ENCODE results near the gene NAGLU. TPM values are rescaled to one million over a fixed set of nuclear protein-coding genes. Genes with fewer than 3 reads are reported as not detected.
A peak's percentile ranks its signal among the peaks of the same experiment; 100 is the strongest.

NAGLU gene
- polyA plus RNA-seq, 2 of the 4 experiments (the other 2 are of a cell fraction), result 17.8 to 34.5 TPM

DNA sequence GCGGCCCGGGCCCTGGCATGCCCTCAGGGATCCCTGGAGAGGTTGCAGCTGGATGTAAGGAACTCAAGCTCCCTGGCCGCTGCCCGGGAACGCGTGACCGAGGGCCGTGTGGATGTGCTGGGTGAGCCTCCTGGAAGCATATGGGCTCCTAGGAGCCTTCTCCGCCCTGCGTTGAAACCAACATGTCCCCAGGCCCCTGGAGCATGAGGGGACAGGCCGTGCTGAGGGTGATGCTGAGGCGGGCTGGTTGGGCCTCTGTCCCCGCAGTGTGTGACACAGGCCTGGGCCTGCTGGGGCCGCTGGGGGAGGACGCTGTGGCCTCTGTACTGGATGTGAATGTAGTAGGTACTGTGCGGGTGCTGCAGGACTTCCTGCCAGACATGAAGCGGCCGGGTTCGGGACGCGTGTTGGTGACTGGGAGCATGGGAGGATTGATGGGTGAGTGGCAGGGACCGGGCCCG lies 11.0 kb downstream of the NAGLU start:
- POLR2A ChIA-PET, result no interaction called here
- CTCF ChIA-PET, result interaction anchor here (0.6 to 4.2 kb wide), 12 partner anchors 10 to 523 kb away, joined by 3 to 37 read pairs (median 5); partner anchors contain the start of genes NAGLU and PSMC3IP
- Histone ChIP-seq H3K4me3 (no peak overlapping the region), H3K4me2 (no peak overlapping the region), H3K9me3 (no peaks in the 10 kb centered on the region), H3K27ac (no peak overlapping the region), H3K4me1 (peaks cover 9% of the 10 kb centered on the region; the same call in 2 of the 3 replicates)
- FAIRE-seq (no peak), DNase-seq (ENCODE audit: low read depth in 1 of 2, low spot score in 1 of 2) (no peak), ATAC-seq (peak; percentile 7 to 14; a peak in 5 of 6 replicates)
- TF ChIP-seq RNF2 (IDR thresholded peaks at IDR 0.05; ENCODE audit: borderline replicate concordance, low read depth), result no peak
- WGBS (ENCODE audit: missing lambda C conversion rate), result 94% methylated on average over 23 of the region's 23 CpGs

DNA sequence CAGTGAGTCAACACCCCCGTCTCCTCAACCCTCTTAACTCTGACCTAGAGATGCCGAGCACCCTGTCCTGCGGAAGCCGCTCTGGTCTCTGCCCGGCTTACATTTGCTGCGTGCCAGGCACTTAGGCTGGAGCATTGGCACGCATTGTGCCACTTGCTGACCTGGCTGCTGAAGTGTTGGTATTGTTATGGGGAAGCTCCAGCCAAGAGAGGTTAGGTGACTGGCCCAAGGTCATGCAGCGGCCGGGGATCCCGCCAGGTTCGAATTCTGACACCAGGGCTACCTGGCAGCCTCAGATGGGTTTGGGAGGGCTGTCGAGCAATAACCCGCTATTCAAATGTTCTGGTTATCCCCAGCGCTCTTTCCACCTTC lies 11.6 kb downstream of the NAGLU start:
- WGBS (ENCODE audit: missing lambda C conversion rate), result 85% methylated on average over 14 of the region's 14 CpGs
- ATAC-seq, result peak; percentile 1; a peak in 3 of 6 replicates
- Histone ChIP-seq H3K4me2 (peak overlapping the region; percentile 89), H3K27ac (peak overlapping the region; percentile 67 to 83; a peak in 4 of 6 replicates), H3K9me3 (no peaks in the 10 kb centered on the region), H3K4me3 (peak overlapping the region; percentile 51; the same call in 2 of the 3 replicates), H3K4me1 (peaks cover 9% of the 10 kb centered on the region; the same call in 2 of the 3 replicates)
- TF ChIP-seq NPAS2 (CRISPR knock-in tag; IDR thresholded peaks at IDR 0.05; ENCODE audit: borderline replicate concordance), result no peak
- no peak for TF ChIP-seq RFX5 (IDR thresholded peaks at IDR 0.05)
- TF ChIP-seq, protein P1, sequence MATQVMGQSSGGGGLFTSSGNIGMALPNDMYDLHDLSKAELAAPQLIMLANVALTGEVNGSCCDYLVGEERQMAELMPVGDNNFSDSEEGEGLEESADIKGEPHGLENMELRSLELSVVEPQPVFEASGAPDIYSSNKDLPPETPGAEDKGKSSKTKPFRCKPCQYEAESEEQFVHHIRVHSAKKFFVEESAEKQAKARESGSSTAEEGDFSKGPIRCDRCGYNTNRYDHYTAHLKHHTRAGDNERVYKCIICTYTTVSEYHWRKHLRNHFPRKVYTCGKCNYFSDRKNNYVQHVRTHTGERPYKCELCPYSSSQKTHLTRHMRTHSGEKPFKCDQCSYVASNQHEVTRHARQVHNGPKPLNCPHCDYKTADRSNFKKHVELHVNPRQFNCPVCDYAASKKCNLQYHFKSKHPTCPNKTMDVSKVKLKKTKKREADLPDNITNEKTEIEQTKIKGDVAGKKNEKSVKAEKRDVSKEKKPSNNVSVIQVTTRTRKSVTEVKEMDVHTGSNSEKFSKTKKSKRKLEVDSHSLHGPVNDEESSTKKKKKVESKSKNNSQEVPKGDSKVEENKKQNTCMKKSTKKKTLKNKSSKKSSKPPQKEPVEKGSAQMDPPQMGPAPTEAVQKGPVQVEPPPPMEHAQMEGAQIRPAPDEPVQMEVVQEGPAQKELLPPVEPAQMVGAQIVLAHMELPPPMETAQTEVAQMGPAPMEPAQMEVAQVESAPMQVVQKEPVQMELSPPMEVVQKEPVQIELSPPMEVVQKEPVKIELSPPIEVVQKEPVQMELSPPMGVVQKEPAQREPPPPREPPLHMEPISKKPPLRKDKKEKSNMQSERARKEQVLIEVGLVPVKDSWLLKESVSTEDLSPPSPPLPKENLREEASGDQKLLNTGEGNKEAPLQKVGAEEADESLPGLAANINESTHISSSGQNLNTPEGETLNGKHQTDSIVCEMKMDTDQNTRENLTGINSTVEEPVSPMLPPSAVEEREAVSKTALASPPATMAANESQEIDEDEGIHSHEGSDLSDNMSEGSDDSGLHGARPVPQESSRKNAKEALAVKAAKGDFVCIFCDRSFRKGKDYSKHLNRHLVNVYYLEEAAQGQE (IDR thresholded peaks at IDR 0.05), result peak; percentile 16; the same call in 1 of the 2 replicates
- TF ChIP-seq ZNF302 (CRISPR knock-in tag; IDR thresholded peaks at IDR 0.05), result no peak
- TF ChIP-seq CHD4 (IDR thresholded peaks at IDR 0.05; ENCODE audit: borderline replicate concordance), result no peak
- no peak for DNase-seq (ENCODE audit: low read depth in 1 of 2, low spot score in 1 of 2)
- ChIA-PET CTCF (interaction anchor here (1.1 to 4.2 kb wide), 13 partner anchors 10 to 688 kb away, joined by 3 to 37 read pairs (median 6); partner anchors contain the start of genes NAGLU and PSMC3IP), POLR2A (interaction anchor here (0.6 to 1.6 kb wide), 4 partner anchors 11 to 30 kb away, joined by 3 to 22 read pairs (median 8); partner anchors contain the start of genes NAGLU and PSMC3IP)
- FAIRE-seq, result no peak

DNA sequence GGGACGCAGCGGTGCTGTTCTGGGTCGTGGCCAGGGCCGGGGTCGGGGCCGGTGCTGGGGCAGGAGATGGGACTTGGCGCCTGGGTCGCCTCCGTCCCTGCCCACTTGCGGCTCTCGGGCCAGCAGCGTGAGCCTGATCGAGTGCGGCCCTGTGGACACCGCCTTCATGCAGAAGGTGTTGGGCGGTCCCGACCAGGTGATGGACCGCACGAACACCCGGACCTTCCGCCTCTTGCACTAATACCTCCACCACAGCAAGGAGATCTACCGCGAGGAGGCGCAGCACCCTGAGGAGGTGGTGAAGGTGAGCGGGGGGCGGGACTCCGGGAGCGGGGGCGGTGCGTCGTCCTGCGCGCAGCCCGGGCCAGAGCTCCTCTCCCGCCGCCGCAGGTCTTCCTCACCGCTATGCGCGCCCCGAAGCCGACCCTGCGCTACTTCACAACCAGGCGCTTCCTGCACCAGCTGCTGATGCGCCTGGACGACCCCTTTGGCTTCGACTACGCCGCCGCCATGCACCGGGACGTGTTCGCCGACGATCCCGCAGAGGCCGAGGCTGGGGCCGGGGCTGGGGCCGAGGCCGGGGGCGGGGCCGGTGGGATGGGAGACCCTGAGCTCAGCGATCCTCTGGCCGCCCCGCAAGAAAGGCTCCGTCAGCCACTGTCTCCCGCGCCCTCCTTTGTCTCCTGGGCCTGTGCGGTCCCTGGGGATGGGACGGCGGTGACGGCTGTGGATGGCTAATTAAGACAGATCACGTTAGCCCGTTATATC lies 12.2 kb downstream of the NAGLU start:
- POLR2A ChIA-PET, result interaction anchor here (0.6 to 1.6 kb wide), 9 partner anchors 9 to 347 kb away, joined by 3 to 22 read pairs (median 3); partner anchors contain the start of genes NAGLU, PSMC3IP and VPS25
- peak overlapping the region; percentile 89 for H3K4me2 ChIP-seq
- peak overlapping the region; percentile 67 to 83 for H3K27ac ChIP-seq

More for the DNA sequence above, 12.2 kb downstream of the NAGLU start:
- 14% methylated on average over 30 of the region's 74 CpGs for WGBS (ENCODE audit: missing lambda C conversion rate)
- DNase-seq (ENCODE audit: low read depth in 1 of 2, low spot score in 1 of 2) (peak; percentile 90 to 96), FAIRE-seq (no peak), ATAC-seq (peak; percentile 77 to 92)
- TF ChIP-seq POLR2A (IDR thresholded peaks at IDR 0.05; ENCODE audit: low read length), result peak; percentile 56
- TF ChIP-seq, protein P2, sequence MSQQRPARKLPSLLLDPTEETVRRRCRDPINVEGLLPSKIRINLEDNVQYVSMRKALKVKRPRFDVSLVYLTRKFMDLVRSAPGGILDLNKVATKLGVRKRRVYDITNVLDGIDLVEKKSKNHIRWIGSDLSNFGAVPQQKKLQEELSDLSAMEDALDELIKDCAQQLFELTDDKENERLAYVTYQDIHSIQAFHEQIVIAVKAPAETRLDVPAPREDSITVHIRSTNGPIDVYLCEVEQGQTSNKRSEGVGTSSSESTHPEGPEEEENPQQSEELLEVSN (IDR thresholded peaks at IDR 0.05; ENCODE audit: borderline replicate concordance, low read depth), result peak; percentile 68
- TF ChIP-seq SMC3 (IDR thresholded peaks at IDR 0.05), result peak; percentile 70
- no peak for TF ChIP-seq KDM5A (IDR thresholded peaks at IDR 0.05)
- TF ChIP-seq MAFK (IDR thresholded peaks at IDR 0.05; ENCODE audit: partially characterized antibody), result no peak
- TF ChIP-seq, protein P3, sequence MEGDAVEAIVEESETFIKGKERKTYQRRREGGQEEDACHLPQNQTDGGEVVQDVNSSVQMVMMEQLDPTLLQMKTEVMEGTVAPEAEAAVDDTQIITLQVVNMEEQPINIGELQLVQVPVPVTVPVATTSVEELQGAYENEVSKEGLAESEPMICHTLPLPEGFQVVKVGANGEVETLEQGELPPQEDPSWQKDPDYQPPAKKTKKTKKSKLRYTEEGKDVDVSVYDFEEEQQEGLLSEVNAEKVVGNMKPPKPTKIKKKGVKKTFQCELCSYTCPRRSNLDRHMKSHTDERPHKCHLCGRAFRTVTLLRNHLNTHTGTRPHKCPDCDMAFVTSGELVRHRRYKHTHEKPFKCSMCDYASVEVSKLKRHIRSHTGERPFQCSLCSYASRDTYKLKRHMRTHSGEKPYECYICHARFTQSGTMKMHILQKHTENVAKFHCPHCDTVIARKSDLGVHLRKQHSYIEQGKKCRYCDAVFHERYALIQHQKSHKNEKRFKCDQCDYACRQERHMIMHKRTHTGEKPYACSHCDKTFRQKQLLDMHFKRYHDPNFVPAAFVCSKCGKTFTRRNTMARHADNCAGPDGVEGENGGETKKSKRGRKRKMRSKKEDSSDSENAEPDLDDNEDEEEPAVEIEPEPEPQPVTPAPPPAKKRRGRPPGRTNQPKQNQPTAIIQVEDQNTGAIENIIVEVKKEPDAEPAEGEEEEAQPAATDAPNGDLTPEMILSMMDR (IDR thresholded peaks at IDR 0.05), result peak; percentile 78
- TF ChIP-seq ZC3H11A (IDR thresholded peaks at IDR 0.05), result no peak
- TF ChIP-seq RAD21 (conservative IDR thresholded peaks at IDR 0.05 in 1 of 2, IDR thresholded peaks at IDR 0.05 in 1 of 2), result peak; percentile 57 to 62; a peak in 4 of 5 replicates
- TF ChIP-seq, protein P4, sequence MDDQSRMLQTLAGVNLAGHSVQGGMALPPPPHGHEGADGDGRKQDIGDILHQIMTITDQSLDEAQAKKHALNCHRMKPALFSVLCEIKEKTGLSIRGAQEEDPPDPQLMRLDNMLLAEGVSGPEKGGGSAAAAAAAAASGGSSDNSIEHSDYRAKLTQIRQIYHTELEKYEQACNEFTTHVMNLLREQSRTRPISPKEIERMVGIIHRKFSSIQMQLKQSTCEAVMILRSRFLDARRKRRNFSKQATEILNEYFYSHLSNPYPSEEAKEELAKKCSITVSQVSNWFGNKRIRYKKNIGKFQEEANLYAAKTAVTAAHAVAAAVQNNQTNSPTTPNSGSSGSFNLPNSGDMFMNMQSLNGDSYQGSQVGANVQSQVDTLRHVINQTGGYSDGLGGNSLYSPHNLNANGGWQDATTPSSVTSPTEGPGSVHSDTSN (IDR thresholded peaks at IDR 0.05), result peak; percentile 13
- TF ChIP-seq, protein P5, sequence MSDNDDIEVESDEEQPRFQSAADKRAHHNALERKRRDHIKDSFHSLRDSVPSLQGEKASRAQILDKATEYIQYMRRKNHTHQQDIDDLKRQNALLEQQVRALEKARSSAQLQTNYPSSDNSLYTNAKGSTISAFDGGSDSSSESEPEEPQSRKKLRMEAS (IDR thresholded peaks at IDR 0.05), result peak; percentile 74
- TF ChIP-seq JUN (IDR thresholded peaks at IDR 0.05), result peak in 1 of 2 experiments; percentile 72; a peak in 2 of 5 replicates
- H3K4me1 ChIP-seq, result peaks cover 12% of the 10 kb centered on the region; the same call in 2 of the 3 replicates
- no peaks in the 10 kb centered on the region for H3K9me3 ChIP-seq
- CTCF ChIA-PET, result interaction anchor here (0.6 to 4.2 kb wide), 26 partner anchors 10 to 688 kb away, joined by 3 to 37 read pairs (median 4); partner anchors contain the start of genes BECN1, NAGLU and PSMC3IP
- peak overlapping the region; percentile 51 for H3K4me3 ChIP-seq

All from A549 (cell line).